Measurements from ENCODE around the gene CST8.
A peak's percentile ranks its signal among the peaks of the same experiment; 100 is the strongest.

Gene CST8

GRCh38 chr20:23490817-23491216, at the start of gene CST8:
TSS of gene CST8 (plus strand) at chr20:23491117. CDS start at chr20:23491668, 551 bp downstream.
- H3K27ac ChIP-seq = no peak within 1 kb of the TSS

GRCh38 chr20:23441850-23442313, 49.0 kb upstream of the CST8 start:
- no peak overlapping the region for H3K27ac ChIP-seq
- TF ChIP-seq, protein P1, sequence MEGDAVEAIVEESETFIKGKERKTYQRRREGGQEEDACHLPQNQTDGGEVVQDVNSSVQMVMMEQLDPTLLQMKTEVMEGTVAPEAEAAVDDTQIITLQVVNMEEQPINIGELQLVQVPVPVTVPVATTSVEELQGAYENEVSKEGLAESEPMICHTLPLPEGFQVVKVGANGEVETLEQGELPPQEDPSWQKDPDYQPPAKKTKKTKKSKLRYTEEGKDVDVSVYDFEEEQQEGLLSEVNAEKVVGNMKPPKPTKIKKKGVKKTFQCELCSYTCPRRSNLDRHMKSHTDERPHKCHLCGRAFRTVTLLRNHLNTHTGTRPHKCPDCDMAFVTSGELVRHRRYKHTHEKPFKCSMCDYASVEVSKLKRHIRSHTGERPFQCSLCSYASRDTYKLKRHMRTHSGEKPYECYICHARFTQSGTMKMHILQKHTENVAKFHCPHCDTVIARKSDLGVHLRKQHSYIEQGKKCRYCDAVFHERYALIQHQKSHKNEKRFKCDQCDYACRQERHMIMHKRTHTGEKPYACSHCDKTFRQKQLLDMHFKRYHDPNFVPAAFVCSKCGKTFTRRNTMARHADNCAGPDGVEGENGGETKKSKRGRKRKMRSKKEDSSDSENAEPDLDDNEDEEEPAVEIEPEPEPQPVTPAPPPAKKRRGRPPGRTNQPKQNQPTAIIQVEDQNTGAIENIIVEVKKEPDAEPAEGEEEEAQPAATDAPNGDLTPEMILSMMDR (conservative IDR thresholded peaks at IDR 0.05) = peak; percentile 96

More at GRCh38 chr20:23490817-23491216, at the start of gene CST8:
- TF ChIP-seq, protein P1 (conservative IDR thresholded peaks at IDR 0.05) = no peak

- TF ChIP-seq, protein P1 (conservative IDR thresholded peaks at IDR 0.05) = no peak
- no peak overlapping the region for H3K27ac ChIP-seq
These were observed 48.5 kb upstream of the CST8 start for GRCh38 chr20:23442436-23442835.

DNA sequence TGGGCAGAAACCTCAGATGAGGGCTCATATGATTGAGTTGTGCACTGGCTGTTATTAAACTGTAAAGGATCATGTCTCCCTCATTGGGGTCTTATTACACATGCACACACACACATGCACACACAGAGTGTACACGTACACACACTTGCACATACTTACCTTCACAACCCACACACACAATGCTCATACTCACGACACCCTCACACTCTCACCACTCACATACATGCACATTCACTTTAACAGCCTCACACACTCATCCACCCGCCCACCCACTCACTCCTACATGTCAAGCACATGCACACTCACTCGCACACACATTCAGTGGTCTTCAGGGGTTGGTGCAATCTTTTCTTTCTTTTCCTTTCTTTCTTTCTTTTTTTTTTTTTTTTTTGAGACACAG, 46.1 kb upstream of the CST8 start:
- TF ChIP-seq, protein P1 (conservative IDR thresholded peaks at IDR 0.05) = no peak
- H3K27ac ChIP-seq = no peak overlapping the region

- TF ChIP-seq, protein P1 (conservative IDR thresholded peaks at IDR 0.05) = no peak
- no peak overlapping the region for H3K27ac ChIP-seq
These were observed 45.2 kb upstream of the CST8 start for GRCh38 chr20:23445596-23446217.

DNA sequence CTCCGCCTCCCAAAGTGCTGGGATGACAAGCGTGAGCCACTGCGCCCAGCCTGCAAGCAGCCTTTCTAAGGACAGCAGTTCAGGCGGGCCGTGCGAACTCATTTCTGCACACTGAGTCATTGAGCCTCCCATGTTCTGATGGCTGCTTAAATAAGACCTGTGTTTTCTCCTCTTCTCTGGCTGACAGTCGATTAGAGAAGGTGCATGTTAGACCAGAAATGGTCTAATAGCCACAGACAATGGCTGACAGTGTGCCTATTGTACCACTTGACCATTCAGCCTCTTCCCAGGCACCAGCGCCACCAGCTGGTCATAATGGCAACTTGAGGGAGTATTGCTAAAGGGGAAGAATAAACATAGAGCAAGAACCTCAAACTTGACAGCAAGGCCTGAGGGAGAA, 44.4 kb upstream of the CST8 start:
- no peak overlapping the region for H3K27ac ChIP-seq
- TF ChIP-seq, protein P1 (conservative IDR thresholded peaks at IDR 0.05) = peak; percentile 31; the same call in 1 of the 2 replicates

- no peak overlapping the region for H3K27ac ChIP-seq
- TF ChIP-seq, protein P1 (conservative IDR thresholded peaks at IDR 0.05) = no peak
These were observed 42.8 kb upstream of the CST8 start for GRCh38 chr20:23448167-23448566.

Data from VCaP (cell line).